ENCODE results near the gene WDR3.
"Not testable (repeated sequence)": the region's sequence is repeated elsewhere in the genome, so short reads cannot be mapped to it uniquely, and the experiment has no call there.

Gene WDR3

DNA sequence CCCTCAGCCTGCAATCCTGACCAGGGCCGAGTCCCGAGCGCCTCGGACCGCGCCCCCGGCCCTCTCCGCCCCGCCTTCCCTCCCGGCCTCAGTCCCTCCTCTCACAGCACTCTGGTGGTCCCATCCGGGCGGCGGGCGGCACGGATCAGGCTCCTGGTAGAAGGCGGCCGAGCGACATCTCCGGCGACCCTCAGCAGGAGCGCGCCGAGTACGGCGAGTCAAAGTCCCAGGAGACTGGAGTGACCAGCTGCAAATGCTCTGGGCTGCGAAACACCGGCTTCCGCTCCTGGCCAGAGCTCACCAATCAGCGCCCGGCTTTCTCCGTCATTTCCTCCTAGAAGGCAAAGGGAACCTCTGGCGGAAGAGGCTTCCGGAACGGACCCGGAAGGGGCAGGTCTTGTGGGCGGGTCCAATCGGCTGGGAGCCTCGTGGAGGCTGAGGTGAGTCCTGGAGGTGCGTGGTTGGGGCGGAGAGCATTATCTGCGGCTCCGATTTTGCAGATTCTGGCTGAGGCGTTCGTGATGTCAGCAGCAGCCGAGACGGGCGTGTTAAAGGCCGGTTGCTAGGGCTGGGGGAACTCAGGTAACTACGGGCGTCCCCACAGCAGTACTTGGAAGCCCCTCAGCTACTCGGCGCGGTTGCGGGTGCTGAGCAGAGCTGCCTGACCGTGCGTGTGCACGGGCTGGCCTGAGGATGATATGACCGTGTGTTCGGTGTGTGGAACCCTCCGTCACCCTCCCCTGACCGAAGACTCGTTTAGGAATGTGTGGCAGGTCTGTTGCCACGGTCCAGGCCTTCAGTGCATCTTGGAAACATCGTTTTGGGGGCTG is at the start of gene WDR3, which contains the start of gene GDAP2:
WDR3 (plus strand) TSS at position 397 of the 830 bp plus-strand sequence. CDS start 3,581 bp downstream, outside the sequence.
GDAP2 (minus strand) TSS at position 279 of the 830 bp plus-strand sequence. CDS start 9,264 bp downstream, outside the sequence.
- peak; percentile 76 for DNase-seq (ENCODE audit: low read depth, low spot score)

DNA sequence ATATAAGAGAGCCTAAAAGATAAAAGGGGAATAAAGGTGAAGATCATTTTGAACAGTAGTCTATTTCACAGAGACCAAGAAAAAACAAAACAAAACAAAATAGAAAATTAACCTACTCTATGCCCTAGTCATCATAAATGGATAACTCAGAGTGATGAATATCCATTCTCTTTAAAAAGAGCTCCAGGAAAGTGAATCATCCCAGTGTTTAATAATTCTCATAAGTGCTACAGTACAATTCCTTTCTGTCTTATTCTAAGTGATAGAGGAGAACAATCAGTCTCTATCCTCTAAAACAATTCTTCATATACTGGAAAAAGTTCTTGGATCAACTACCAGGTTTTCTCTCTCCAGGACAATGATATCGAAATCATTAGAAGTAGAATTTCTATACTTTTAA is 45.9 kb upstream of the WDR3 start:
- no peak for DNase-seq (ENCODE audit: low read depth, low spot score)

DNA sequence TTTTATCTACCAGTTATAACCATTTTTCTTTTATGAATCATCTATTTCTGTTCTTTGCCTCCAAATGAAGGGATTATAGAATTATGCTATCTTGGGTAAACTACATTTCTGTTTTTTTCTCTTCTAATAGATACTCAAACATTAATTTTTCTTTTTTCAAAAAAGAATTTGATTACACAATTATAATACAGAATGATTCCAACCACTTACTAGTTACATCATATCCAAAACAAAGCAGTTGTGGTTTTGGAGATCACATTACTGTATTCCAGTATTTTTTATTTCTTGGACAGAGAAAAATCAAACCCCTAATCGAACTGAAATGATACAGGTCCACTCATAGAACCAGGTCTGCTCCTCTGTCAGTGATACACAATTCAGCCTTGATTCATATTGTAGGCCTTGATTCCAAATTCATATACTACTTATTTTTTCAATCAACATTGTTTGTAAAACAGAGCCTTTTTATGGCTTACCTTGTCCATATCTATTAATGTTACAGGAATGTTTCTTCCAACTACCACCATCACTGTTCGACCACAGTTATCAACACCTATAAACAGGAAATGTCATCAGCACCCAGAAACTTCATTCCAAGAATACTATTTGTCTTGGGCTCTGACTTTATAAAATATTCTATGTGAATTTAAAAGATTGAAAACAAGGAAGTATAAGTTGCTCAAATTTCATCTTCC is 43.3 kb upstream of the WDR3 start:
- DNase-seq (ENCODE audit: low read depth, low spot score) = no peak

DNA sequence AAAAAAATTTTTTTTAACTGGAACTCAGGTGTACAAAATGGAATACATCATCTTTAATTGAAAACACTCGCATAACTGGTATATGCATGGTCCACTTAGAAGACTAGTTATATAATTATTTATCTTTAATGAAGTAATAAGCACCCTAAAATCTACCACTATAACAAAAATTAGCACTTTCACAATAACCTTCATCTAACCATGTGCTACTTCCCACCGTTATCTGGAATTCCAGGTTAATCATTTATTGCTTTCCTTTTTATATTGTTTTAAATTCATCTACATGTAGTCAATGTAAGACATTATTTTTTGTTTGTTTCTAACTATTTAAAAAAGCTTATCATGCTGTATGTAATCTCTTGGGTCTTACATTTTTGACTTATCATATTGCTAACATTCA is 39.1 kb upstream of the WDR3 start:
- DNase-seq (ENCODE audit: low read depth, low spot score) = no peak

DNA sequence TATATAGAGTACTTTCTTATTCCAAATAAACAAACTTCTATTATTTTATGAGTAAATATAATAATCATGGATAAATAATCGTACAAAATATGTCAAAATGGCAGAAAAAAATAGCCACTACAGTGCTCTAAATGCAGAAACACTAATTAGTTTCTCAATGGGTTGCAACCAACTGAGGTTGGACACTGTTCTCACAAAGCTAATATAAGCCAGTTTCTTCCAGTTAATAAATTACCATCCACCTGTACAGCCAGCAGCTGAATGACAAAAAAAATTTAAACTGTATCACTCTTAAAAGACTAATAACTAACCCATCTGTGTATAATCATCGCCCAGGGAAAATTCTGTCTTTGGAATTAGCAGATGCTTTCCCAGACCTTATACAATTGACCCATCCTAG is 37.0 kb upstream of the WDR3 start:
- no peak for DNase-seq (ENCODE audit: low read depth, low spot score)

DNA sequence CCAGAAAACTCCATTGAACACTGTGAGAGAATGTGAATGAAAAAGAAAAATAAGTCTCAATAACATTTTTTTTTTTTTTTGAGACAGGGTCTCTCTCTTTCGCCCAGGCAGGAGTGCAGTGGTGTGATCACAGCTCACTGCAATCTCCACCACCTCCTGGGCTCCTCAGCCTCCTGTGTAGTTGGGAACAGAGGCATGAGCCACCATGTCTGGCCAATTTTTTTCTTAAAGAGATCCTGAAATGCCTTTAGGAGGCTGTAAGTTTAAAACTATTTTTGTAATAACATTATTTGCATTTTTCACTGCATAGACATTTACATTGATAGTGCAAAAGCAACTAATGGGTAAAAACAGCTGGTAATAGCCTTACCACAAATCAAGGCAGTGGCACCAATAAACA is 35.5 kb upstream of the WDR3 start:
- DNase-seq (ENCODE audit: low read depth, low spot score) = no peak

DNA sequence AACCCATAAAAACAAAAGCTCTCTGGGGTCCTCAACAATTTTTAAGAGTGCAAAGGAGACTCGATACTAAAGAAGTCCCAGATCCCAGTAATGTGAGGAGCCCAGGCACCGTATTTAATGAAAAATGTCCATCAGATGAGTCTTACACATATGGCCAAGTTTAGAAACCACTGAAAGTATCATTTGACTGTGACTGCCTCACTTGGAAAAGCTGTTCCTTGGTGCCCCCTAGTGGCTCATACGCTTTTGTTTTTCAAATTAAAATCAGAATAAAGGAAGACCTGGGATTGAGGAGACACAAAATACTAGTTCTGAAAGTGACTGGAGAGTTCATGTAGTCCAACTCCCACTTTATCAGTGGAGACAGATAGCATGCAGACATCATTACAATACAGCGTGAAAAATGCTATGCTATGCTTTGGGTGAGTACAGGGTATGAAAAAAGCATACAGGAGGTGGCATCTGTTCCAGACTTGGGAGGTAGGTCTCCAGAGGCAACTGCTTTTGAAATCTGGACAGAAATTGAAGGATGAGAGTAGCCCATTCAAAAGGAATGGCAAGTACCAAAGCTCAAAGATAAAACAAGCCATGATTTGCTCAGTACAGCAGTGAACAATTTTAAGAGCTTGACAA is 33.9 kb upstream of the WDR3 start:
- peak; percentile 36 for DNase-seq (ENCODE audit: low read depth, low spot score)

DNA sequence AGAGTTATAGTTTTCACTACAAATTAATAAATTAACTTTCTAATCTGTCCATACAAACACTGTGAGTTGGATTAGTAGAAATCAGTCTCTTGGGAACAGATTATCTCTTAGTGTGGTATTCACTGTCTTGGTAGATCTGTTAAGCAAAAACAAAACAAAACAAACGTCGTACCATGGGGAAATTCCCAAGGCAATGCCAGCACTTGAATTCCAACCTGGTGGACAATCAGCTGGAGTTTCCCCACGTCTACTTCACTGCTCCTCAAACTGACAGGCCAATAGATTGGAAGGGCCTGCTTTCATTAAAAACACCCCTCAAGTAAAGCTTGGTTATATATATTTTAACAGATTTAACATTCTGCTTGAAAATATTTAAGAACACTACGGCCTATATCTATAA is 32.0 kb upstream of the WDR3 start:
- no peak for DNase-seq (ENCODE audit: low read depth, low spot score)

DNA sequence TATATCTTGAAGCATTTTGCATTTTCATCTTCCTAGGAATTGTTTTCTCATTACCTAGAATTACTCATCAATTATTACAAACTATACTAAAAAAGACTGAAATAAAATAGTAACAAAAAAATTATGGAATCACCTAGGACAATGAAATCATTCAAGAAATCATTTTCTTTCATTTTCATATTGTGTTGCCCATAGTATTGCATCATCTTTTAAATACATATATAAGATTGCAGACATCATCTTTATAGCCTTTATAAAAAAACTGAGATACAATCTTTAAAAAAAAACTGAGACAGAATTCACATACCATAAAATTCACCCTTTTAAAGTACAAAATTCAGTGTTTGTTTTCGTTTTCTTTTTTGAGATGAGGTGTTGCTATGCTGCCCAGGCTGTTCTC is 29.7 kb upstream of the WDR3 start:
- no peak for DNase-seq (ENCODE audit: low read depth, low spot score)

DNA sequence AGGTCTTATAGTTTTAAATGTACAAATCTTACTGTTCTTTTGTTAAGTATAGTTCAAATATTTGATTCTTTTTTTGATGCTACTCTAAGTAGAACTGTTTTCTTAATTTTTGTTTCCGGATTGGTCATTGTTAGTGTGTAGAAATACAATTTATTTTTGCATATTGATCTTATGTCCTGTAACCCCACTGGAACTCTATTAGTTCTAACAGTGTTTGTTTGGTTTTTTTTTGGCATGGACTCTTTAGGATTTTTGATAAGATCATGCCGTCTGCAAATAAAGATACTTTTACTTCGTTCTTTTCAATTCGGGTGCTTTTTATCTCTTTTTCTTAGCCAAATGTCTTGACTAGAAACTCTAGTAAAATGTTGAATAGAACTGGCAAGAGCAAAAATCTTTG is 26.6 kb upstream of the WDR3 start:
- no peak for DNase-seq (ENCODE audit: low read depth, low spot score)

DNA sequence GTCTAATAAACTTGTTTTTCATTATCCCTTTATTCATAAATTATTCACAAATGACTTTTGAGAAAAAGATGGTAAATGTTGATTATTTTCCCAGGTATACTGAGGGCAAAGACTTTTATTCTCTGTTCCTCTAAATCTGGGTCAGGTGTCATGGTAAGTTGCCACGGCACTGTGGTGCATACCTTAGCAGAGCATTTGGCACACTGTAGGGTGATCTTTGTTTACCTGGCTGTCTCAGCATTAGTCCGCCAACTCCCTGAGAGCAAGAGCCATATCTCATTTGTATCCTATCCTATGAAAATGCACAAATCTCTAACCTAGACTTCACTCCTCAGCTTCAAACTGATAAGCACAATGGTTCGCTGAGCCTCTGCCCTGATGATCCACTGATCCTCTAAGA is 25.1 kb upstream of the WDR3 start:
- no peak for DNase-seq (ENCODE audit: low read depth, low spot score)

DNA sequence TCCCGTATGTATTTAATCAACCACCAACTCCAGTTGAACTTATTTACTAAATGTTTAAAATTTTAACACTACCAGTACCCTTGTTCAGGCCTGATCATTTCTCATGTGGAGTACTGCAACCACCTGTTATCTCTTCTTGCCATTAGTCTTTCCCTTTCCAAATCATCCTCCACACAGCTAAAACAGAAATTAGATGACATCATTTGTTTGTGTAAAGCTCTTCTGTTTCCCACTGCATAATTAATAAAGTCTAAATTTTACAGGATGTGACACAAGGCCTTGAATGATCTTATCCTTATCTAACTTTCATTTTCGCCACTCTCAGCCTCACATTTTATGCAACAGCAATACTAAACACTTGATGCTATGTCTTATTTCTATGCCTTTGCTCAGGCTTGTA is 24.5 kb upstream of the WDR3 start:
- no peak for DNase-seq (ENCODE audit: low read depth, low spot score)

DNA sequence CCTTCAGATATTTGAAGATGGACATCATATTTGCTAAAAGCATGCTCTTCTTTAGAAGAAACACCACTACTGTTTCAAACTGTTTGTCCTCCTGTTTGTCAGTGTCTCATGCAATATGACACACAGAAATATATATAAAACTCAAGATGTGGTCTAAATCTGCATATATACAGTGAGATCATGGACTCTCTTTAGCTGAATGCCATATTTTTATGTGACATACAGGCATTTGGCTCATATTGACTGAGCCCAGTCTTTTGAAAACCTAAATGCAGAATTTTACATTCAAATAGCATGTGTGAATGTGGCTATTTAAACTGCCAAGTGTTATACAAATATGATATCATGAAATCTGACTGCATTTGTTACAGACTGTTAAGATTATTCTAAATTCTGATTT is 18.5 kb upstream of the WDR3 start:
- DNase-seq (ENCODE audit: low read depth, low spot score) = no peak

DNA sequence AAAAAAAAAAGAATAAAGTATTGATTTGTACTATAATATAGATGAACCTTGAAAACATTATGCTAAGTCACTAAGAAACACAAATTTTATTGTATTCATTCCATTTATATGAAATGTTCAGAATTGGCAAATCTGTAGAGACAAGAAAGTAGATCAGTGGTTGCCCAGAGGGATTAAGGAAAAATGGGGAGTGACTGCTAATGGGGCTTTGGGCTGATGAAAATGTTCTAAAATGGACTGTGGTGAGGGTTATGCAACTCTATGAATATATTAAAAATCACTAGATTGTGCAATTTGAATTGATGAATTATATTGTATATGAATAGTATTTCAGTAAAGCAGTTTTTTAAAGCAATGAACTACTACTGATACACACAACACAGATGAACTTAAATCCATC is 10.2 kb upstream of the WDR3 start:
- no peak for DNase-seq (ENCODE audit: low read depth, low spot score)

DNA sequence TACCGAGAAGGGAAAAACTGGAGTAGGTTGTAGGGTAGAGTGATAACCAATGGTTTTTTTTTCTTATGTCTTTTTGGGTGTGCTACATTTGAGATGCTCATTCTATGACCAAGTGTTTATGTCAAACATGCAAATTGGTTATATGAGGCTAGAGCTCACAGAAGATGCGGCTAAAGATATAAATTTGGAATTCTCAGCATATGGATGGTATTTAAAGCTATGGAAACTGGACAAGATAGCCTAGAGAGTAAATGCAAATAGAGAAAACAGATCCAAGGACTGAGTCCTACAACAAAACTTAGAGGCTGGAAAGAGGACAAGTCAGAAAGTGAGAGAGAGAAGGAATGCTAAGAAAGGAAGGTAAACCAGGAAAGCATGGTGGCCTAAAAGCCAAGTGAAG is 7.5 kb upstream of the WDR3 start:
- no peak for DNase-seq (ENCODE audit: low read depth, low spot score)

DNA sequence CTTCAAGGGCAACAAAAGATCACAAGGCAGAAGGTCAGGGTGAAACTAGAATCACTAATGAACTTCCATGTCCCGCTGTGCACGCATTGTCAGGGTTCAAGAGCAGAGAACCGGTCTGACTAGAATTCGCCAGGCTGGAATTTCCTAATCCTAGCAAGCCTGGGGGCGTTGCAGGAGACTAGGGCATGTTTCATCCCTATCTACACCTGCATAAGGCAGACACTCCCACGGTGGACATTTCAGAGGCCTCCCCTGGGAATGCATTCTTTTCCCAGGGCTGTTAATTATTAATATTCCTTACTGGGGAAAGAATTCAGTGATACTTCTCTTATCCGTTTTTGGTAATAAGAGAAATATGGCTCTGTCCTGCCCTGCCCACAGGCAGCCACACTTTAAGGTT is 6.8 kb upstream of the WDR3 start:
- not testable (repeated sequence) for DNase-seq (ENCODE audit: low read depth, low spot score)

DNA sequence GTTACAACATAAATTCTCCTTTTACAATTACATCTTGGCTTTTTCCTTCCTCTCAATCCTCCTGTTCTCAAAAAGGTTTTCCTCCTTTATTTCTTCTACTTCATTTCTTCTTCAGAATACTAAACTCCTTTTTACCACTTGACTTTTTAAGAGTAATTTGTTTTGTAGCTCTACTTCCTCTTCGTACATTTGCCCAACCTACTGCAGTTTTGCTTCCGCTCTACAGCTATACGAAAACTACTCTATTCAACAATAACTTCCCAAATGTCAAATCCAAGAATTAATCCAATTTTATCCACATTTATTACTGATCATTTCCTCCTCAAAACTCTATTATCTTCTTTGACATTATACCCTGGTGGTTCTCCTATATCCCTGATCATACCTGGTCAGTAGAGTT is 3.6 kb upstream of the WDR3 start:
- no peak for DNase-seq (ENCODE audit: low read depth, low spot score)

DNA sequence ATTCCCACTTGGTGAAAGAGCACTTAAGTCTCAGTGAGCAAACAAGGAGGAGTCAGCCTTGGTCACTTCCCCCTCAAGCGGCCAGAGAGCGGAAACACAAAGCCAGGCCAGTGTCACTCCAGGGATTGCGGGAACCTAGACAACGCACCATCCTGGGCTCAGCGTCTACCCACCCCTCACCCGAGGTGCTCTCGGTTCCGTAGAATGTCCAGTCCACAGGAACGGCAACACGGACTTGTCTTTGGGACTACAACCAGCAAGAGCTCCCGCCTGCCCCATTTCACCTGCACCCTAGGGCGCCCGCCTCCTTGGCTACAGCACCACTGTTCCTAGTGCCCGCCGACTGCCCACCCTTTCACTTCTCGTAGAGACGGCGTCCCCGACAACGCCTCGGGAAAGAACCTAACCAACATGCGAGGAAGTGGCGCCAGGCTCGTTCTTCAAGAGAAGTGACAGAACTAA is 627 bp upstream of the WDR3 start:
- peak; percentile 24 for DNase-seq (ENCODE audit: low read depth, low spot score)

DNA sequence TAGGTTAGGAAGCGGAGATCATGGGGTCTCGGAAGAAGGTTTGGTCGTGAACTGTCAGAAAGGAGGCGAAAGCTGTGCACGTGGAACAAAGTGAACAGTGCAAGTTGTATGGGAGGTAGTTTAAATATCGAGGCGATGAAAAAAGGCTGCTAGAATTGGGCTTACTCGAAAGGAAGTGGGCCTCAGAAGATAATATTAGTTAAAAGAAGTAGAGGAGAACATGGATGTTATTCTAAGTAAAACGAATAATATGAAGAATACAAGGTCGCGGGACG is 571 bp downstream of the WDR3 start:
- no peak for DNase-seq (ENCODE audit: low read depth, low spot score)

DNA sequence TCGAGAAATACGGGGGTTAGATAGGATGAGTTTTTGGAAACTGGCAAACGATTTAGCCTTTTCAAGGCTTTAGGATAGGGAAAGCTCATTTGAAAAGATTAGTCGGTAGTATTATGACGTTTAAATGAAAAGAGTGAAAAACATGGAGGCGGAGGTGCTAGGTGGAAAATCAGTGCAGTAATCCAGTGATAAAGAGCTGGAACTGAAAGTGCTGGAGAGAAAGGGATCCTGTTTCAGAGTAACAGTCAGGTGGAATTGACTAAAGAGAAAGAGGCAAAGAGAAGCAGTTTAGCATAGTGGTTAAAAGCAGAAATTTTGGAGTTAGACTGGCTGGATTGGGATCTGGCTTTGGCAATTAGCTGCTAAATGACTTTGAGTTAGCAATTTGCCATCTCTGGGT is 945 bp downstream of the WDR3 start:
- DNase-seq (ENCODE audit: low read depth, low spot score) = no peak

DNA sequence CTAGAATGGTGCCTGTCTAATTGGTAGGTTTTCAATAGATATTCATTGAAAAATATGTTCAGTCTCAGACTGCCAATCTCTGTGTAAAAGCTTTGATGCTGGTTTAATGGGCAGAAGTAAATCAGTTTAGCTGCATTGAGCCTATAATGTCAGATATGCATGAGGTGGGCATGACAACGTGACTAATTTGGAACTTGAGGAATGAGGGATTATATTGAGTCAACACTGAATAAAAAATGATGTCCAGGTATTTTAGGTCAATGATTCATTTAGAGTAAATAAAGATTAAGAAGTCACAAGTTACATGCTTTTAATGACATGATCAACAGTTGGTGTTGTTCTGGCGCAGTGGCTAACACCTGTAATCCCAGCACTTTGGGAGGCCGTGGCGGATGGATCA is 3.0 kb downstream of the WDR3 start:
- no peak for DNase-seq (ENCODE audit: low read depth, low spot score)

DNA sequence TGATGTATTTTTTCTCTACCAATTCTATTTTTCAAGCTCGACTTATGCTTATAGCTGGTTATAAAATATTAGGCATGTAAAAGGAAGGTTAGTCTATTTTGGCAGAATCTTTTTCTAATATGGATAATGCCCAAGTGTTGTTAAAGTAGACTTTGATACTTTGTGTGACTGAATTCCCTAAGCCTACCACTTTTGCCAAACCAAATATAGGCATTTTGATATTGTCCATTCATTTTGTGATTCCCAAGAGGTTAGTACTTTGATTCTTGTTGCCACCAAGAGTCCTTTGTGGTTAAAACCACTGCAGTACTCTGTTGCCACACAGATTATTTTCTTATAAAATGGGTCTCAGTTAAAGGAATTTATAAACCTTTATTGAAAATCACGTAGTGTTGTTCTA is 4.2 kb downstream of the WDR3 start:
- no peak for DNase-seq (ENCODE audit: low read depth, low spot score)

DNA sequence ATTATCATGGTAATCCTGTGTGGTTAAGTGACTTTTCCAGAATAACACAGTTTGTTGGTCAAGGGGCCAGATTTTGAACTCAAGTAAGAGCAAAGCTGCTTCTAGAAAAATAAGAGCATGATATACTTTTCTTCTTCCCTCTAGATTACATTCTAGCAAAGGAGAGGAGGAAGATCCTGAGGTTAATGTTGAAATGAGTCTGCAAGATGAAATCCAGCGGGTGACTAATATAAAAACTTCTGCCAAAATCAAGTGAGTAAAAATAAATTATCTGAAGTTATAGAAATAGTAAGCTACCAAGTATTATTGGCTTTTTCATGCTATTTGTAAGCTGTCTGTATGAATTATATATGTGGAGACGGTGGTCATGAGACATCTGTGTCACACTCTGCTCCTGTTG is 12.8 kb downstream of the WDR3 start:
- DNase-seq (ENCODE audit: low read depth, low spot score) = no peak

Measured in brain pericyte (primary cell).